GM21619 (cell line): Measurements from ENCODE around the gene DEUP1.
"Not testable (repeated sequence)": the region's sequence is repeated elsewhere in the genome, so short reads cannot be mapped to it uniquely, and the experiment has no call there.

Experiments
- ATAC-seq: cut with Tn5 transposase; IDR thresholded peaks from one replicate; pipeline ENCODE4 v1.9.1; 2021; ENCODE audit not compliant: unreplicated experiment

Gene DEUP1

GRCh38 chr11:93348930-93349329 is 18.4 kb downstream of the DEUP1 start:
- ATAC-seq = no peak

GRCh38 chr11:93350835-93351234 is 20.3 kb downstream of the DEUP1 start:
- ATAC-seq = no peak

- no peak for ATAC-seq
These were observed 28.9 kb downstream of the DEUP1 start for GRCh38 chr11:93359396-93359795.

- no peak for ATAC-seq
These were observed 30.9 kb downstream of the DEUP1 start for GRCh38 chr11:93361435-93361834.

GRCh38 chr11:93368022-93368421 is 37.5 kb downstream of the DEUP1 start:
- no peak for ATAC-seq

- no peak for ATAC-seq
These were observed 39.7 kb downstream of the DEUP1 start for GRCh38 chr11:93370260-93370659.

GRCh38 chr11:93389737-93390136 is 59.2 kb downstream of the DEUP1 start:
- ATAC-seq = no peak

- ATAC-seq = no peak
These were observed 62.3 kb downstream of the DEUP1 start for GRCh38 chr11:93392867-93393266.

GRCh38 chr11:93393386-93393785 is 62.8 kb downstream of the DEUP1 start:
- no peak for ATAC-seq

- no peak for ATAC-seq
These were observed 63.9 kb downstream of the DEUP1 start for GRCh38 chr11:93394488-93394887.

GRCh38 chr11:93396316-93396715 is 65.8 kb downstream of the DEUP1 start:
- ATAC-seq = no peak

- no peak for ATAC-seq
These were observed 73.4 kb downstream of the DEUP1 start for GRCh38 chr11:93403930-93404329.

- no peak for ATAC-seq
These were observed 77.3 kb downstream of the DEUP1 start for GRCh38 chr11:93407777-93408401.

- ATAC-seq = no peak
These were observed 79.9 kb downstream of the DEUP1 start for GRCh38 chr11:93410441-93410840.

- ATAC-seq = no peak
These were observed 81.2 kb downstream of the DEUP1 start for GRCh38 chr11:93411705-93412104.

GRCh38 chr11:93432247-93432646 is 101.7 kb downstream of the DEUP1 start:
- ATAC-seq = no peak

- not testable (repeated sequence) for ATAC-seq
These were observed 112.7 kb downstream of the DEUP1 start for GRCh38 chr11:93443232-93443631.

GRCh38 chr11:93444617-93445073 is 114.1 kb downstream of the DEUP1 start:
- no peak for ATAC-seq

- ATAC-seq = no peak
These were observed 127.7 kb downstream of the DEUP1 start for GRCh38 chr11:93458286-93458685.

GRCh38 chr11:93463666-93464065 is 133.1 kb downstream of the DEUP1 start:
- not testable (repeated sequence) for ATAC-seq

- ATAC-seq = no peak
These were observed 134.5 kb downstream of the DEUP1 start for GRCh38 chr11:93464927-93465540.

GRCh38 chr11:93467054-93467453 is 136.5 kb downstream of the DEUP1 start:
- no peak for ATAC-seq

GRCh38 chr11:93468290-93468689 is 137.7 kb downstream of the DEUP1 start:
- ATAC-seq = no peak
